Calu3 (cell line): ENCODE measurements around the gene CSH2. TPM values are rescaled to one million over a fixed set of nuclear protein-coding genes. Genes with fewer than 3 reads are reported as not detected.
A peak's percentile ranks its signal among the peaks of the same experiment; 100 is the strongest.
"Not testable (repeated sequence)": the region's sequence is repeated elsewhere in the genome, so short reads cannot be mapped to it uniquely, and the experiment has no call there.

Experiments
- BruUV-seq: library from RNA; stranded (reverse); fragments of 400-500 nt; replicated peaks from 2 replicates; lab custom pipeline; 2021; lab: Mats Ljungman, UMichigan
- CTCF ChIA-PET: fragments of 300-600 bp; sonication (Branson Sonifier 250); formaldehyde crosslinking; loops from one replicate; lab custom pipeline; 2022; ENCODE audit warnings: antibody characterized with exemption; lab: Charles Lee
- DNase-seq: peaks from one replicate; pipeline ENCODE4 v3.0.0; 2022
- H3K27ac Mint-ChIP-seq: one replicate; pipeline ENCODE4 v1.8.0; 2022; ENCODE audit warnings: mixed read lengths; ENCODE audit not compliant: unreplicated experiment
- H3K27me3 Mint-ChIP-seq: one replicate; pipeline ENCODE4 v1.8.0; 2022; ENCODE audit warnings: mixed read lengths; ENCODE audit not compliant: unreplicated experiment
- H3K36me3 Mint-ChIP-seq: one replicate; pipeline ENCODE4 v1.8.0; 2022; ENCODE audit warnings: mild to moderate bottlenecking, moderate library complexity, mixed read lengths; ENCODE audit not compliant: insufficient read depth, unreplicated experiment
- H3K4me1 Mint-ChIP-seq: one replicate; pipeline ENCODE4 v1.8.0; 2022; ENCODE audit warnings: mild to moderate bottlenecking, low read depth, mixed read lengths; ENCODE audit not compliant: unreplicated experiment
- H3K4me3 Mint-ChIP-seq: one replicate; pipeline ENCODE4 v1.8.0; 2022; ENCODE audit warnings: mild to moderate bottlenecking, low read depth, moderate library complexity, mixed read lengths; ENCODE audit not compliant: unreplicated experiment
- H3K9me3 Mint-ChIP-seq: one replicate; pipeline ENCODE4 v1.8.0; 2022; ENCODE audit warnings: low read depth, mixed read lengths; ENCODE audit not compliant: unreplicated experiment
- intact Hi-C: fragments of 100-400 bp; cut with micrococcal nuclease; formaldehyde crosslinking; loops from one replicate; pipeline ENCODE4 v1.10.0; 2022; ENCODE audit not compliant: unreplicated experiment
- total RNA-seq: library from RNA; stranded (reverse); gene quantifications from 2 replicates; pipeline ENCODE4 v1.2.3, GENCODE V29; 2022
- TF ChIP-seq, protein P1 (sequence below): fragments of 200-600 bp; IDR thresholded peaks from one replicate; pipeline ENCODE4 v1.8.0; 2022; ENCODE audit warnings: antibody characterized with exemption; ENCODE audit not compliant: unreplicated experiment

The CSH2 gene
- total RNA-seq, 1 experiment from 2014 or later: not detected

DNA sequence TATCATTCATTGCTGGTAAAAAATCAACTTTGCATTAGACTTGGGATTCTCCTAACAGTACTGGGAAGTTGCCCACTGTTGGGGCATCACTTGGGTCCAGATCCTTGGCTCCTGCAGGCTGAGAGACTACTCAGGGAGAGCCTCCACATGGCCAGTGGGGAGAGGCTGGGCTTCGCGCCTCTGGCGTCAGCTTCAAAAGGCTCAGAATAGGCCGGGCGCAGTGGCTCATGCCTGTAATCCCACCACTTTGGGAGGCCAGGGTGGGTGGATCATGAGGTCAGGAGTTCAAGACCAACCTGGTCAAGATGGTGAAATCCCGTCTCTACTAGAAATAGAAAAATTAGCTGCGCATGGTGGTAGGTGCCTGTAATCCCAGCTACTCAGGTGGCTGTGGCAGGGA lies 41.0 kb upstream of the CSH2 start:
- no peak for DNase-seq
- Mint-ChIP-seq H3K27me3 (peaks cover 83% of the 10 kb centered on the region), H3K27ac (no peak overlapping the region), H3K4me3 (no peak overlapping the region), H3K36me3 (no peaks in the 10 kb centered on the region), H3K4me1 (no peaks in the 10 kb centered on the region), H3K9me3 (no peaks in the 10 kb centered on the region)
- intact Hi-C loops: loop anchor here (10.0 kb wide), 1 partner anchor 220 kb away; the partner anchor contains the start of gene ERN1
- CTCF ChIA-PET: no interaction called here
- BruUV-seq: no TSS peak
- TF ChIP-seq, protein P1, sequence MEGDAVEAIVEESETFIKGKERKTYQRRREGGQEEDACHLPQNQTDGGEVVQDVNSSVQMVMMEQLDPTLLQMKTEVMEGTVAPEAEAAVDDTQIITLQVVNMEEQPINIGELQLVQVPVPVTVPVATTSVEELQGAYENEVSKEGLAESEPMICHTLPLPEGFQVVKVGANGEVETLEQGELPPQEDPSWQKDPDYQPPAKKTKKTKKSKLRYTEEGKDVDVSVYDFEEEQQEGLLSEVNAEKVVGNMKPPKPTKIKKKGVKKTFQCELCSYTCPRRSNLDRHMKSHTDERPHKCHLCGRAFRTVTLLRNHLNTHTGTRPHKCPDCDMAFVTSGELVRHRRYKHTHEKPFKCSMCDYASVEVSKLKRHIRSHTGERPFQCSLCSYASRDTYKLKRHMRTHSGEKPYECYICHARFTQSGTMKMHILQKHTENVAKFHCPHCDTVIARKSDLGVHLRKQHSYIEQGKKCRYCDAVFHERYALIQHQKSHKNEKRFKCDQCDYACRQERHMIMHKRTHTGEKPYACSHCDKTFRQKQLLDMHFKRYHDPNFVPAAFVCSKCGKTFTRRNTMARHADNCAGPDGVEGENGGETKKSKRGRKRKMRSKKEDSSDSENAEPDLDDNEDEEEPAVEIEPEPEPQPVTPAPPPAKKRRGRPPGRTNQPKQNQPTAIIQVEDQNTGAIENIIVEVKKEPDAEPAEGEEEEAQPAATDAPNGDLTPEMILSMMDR: no peak

DNA sequence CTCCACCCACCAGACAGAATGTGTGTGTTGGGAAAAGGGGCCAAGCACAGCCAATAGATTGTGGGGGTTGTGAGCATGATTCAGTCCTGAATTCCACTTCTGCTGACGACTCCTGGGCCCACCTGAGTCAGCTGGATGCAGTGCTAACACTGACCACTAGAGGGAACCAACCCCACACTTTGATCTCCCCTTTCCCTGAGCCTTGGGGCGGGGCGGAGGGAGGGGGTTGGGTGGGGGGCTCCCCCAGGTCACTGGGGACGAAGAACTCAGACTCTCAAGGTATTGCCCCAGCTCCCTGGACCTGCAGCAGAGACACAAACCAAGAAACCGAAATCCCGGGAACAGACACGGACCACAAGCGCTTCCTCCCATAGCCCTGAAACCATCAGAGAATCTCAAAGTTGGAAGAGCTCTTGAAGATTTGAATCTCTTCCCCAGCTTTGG lies 38.2 kb upstream of the CSH2 start:
- TF ChIP-seq, protein P1: peak; percentile 70
- H3K27ac Mint-ChIP-seq: no peak overlapping the region
- no peaks in the 10 kb centered on the region for H3K36me3 Mint-ChIP-seq
- CTCF ChIA-PET: interaction anchor here (0.6 to 1.4 kb wide), 4 partner anchors 25 to 222 kb away, joined by 3 to 7 read pairs (median 4); partner anchors contain the start of gene GH2
- no peaks in the 10 kb centered on the region for H3K9me3 Mint-ChIP-seq
- H3K27me3 Mint-ChIP-seq: peaks cover 73% of the 10 kb centered on the region
- intact Hi-C loops: loop anchor here (10.0 kb wide), 1 partner anchor 223 kb away; the partner anchor contains the start of gene ERN1
- H3K4me3 Mint-ChIP-seq: no peak overlapping the region
- DNase-seq: peak; percentile 54
- H3K4me1 Mint-ChIP-seq: no peaks in the 10 kb centered on the region
- no TSS peak for BruUV-seq

DNA sequence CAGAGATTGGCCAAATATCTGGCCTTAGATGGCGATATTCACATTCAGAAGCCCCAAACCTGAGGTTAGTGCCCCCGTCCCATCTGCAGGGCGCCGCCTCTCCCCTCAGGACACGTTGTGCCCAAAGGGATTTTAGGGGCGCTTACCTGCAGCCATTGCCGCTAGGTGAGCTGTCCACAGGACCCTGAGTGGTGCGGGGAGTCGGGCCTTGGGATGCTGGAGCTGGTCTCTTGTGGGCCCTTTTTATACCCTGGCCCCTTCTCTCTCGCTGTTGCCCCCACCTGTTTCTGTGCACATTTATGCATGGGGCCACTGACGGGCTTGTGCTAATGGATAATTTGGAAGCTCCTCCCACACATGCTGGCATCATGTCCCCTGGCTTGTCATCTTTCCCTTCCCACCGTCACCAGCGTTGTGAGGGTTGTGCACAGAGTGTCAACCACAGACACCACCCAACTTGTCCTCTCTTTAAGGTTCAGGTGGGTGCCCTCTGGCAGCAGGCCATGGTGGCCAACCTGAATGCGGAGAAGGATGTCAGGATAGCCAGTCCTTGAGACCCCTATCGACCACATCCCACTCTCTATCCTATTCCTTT lies 37.7 kb upstream of the CSH2 start, which contains the start of gene CSHL1:
CSHL1 (minus strand) TSS at position 218 of the 595 bp plus-strand sequence; CDS start at position 156, 62 bp downstream.
- Mint-ChIP-seq H3K4me1 (no peaks in the 10 kb centered on the region), H3K36me3 (no peaks in the 10 kb centered on the region), H3K27me3 (peaks cover 73% of the 10 kb centered on the region), H3K9me3 (no peaks in the 10 kb centered on the region), H3K4me3 (no peak within 1 kb of the TSS), H3K27ac (no peak within 1 kb of the TSS)
- intact Hi-C loops: loop anchor here (10.0 kb wide), 1 partner anchor 224 kb away; the partner anchor contains the start of gene ERN1
- CTCF ChIA-PET: interaction anchor here (0.6 to 1.4 kb wide), 3 partner anchors 26 to 223 kb away, joined by 3 to 7 read pairs (median 4); partner anchors contain the start of gene GH2
- no peak for DNase-seq
- BruUV-seq: no TSS peak
- TF ChIP-seq, protein P1: no peak

GRCh38 chr17:63910096-63910495 lies 36.6 kb upstream of the CSH2 start:
- intact Hi-C loops: loop anchor here (10.0 kb wide), 1 partner anchor 225 kb away; the partner anchor contains the start of gene ERN1

DNA sequence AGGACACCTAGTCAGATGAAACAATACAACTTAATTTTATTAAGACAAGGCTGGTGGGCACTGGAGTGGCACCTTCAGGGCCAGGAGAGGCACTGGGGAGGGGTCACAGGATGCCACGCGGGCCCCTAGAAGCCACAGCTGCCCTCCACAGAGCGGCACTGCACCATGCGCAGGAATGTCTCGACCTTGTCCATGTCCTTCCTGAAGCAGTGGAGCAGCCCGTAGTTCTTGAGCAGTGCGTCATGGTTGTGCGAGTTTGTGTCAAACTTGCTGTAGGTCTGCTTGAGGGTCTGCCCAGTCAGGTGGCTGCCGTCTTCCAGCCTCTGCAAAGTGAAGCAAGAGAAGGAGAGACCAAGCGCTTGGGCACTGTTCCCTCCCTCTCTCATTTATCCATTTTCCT lies 36.1 kb upstream of the CSH2 start:
- H3K27ac Mint-ChIP-seq, DNase-seq, intact Hi-C loops, BruUV-seq, H3K36me3 Mint-ChIP-seq, H3K4me3 Mint-ChIP-seq, H3K9me3 Mint-ChIP-seq, H3K4me1 Mint-ChIP-seq, CTCF ChIA-PET: not testable (repeated sequence)
- H3K27me3 Mint-ChIP-seq: peaks cover 63% of the 10 kb centered on the region

More at GRCh38 chr17:63910096-63910495, 36.6 kb upstream of the CSH2 start:
- H3K4me1 Mint-ChIP-seq: no peaks in the 10 kb centered on the region
- BruUV-seq: no TSS peak
- TF ChIP-seq, protein P1: no peak
- peaks cover 64% of the 10 kb centered on the region for H3K27me3 Mint-ChIP-seq
- H3K27ac Mint-ChIP-seq: no peak overlapping the region
- no peaks in the 10 kb centered on the region for H3K9me3 Mint-ChIP-seq
- no peaks in the 10 kb centered on the region for H3K36me3 Mint-ChIP-seq
- no peak for DNase-seq
- CTCF ChIA-PET: no interaction called here
- H3K4me3 Mint-ChIP-seq: no peak overlapping the region

- DNase-seq: peak; percentile 14
These were observed 33.8 kb upstream of the CSH2 start for GRCh38 chr17:63907161-63907778.

More at GRCh38 chr17:63907161-63907778, 33.8 kb upstream of the CSH2 start:
- H3K4me1 Mint-ChIP-seq, intact Hi-C loops, H3K27ac Mint-ChIP-seq, BruUV-seq, CTCF ChIA-PET, H3K36me3 Mint-ChIP-seq, H3K9me3 Mint-ChIP-seq, H3K4me3 Mint-ChIP-seq: not testable (repeated sequence)
- H3K27me3 Mint-ChIP-seq: peaks cover 63% of the 10 kb centered on the region
